Endodermal cell (in vitro differentiated cells): ENCODE measurements around the gene SHROOM4. TPM values are rescaled to one million over a fixed set of nuclear protein-coding genes. Genes with fewer than 3 reads are reported as not detected.

Experiments used
- DNase-seq: peaks from one replicate; pipeline ENCODE4 v3.0.0-alpha.2; 2017
- H3K27ac ChIP-seq: 2 replicates; pipeline ENCODE4 v1.5.1; 2013; ENCODE audit warnings: mild to moderate bottlenecking, low read depth, low read length, moderate library complexity
- H3K27me3 ChIP-seq: 2 replicates; pipeline ENCODE4 v1.6.1; 2013; ENCODE audit warnings: mild to moderate bottlenecking, low read length, moderate library complexity; ENCODE audit not compliant: insufficient read depth, control insufficient read depth, poor library complexity, severe bottlenecking
- H3K36me3 ChIP-seq: 2 replicates; pipeline ENCODE4 v1.7.0; 2013; ENCODE audit warnings: mild to moderate bottlenecking, low read length, moderate library complexity; ENCODE audit not compliant: control insufficient read depth, insufficient read depth
- H3K4me1 ChIP-seq: one replicate; pipeline ENCODE4 v1.7.0; 2013; ENCODE audit warnings: low read length; ENCODE audit not compliant: control insufficient read depth, insufficient read depth
- H3K4me3 ChIP-seq: 2 replicates; pipeline ENCODE4 v1.5.1; 2013; ENCODE audit warnings: mild to moderate bottlenecking, low read length, moderate library complexity
- H3K9ac ChIP-seq: 2 replicates; pipeline ENCODE4 v1.6.1; 2013; ENCODE audit warnings: mild to moderate bottlenecking, low read length, moderate library complexity; ENCODE audit not compliant: poor library complexity, severe bottlenecking; ENCODE audit errors: extremely low read depth
- H3K9me3 ChIP-seq: 2 replicates; pipeline ENCODE4 v1.6.1; 2013; ENCODE audit warnings: mild to moderate bottlenecking, low read length, moderate library complexity; ENCODE audit not compliant: control insufficient read depth
- H3K27ac Mint-ChIP-seq: 2 replicates; pipeline ENCODE4 v1.8.0; 2020; ENCODE audit warnings: mixed read lengths
- H3K27me3 Mint-ChIP-seq: 2 replicates; pipeline ENCODE4 v1.8.0; 2021; ENCODE audit warnings: mild to moderate bottlenecking, mixed read lengths; ENCODE audit not compliant: insufficient read depth
- H3K36me3 Mint-ChIP-seq: 2 replicates; pipeline ENCODE4 v1.8.0; 2020; ENCODE audit warnings: low read depth, mixed read lengths
- H3K4me1 Mint-ChIP-seq: 2 replicates; pipeline ENCODE4 v1.8.0; 2020; ENCODE audit warnings: mixed read lengths
- H3K4me3 Mint-ChIP-seq: 2 replicates; pipeline ENCODE4 v1.8.0; 2020; ENCODE audit warnings: mild to moderate bottlenecking, moderate library complexity, mixed read lengths
- H3K9me3 Mint-ChIP-seq: 2 replicates; pipeline ENCODE4 v1.8.0; 2020; ENCODE audit warnings: mild to moderate bottlenecking, mixed read lengths
- CTCF ChIP-seq: fragments of 200-600 bp; sonication (generic); conservative IDR thresholded peaks from 2 replicates; pipeline ENCODE4 v1.5.0; 2021; ENCODE audit warnings: antibody characterized with exemption, mild to moderate bottlenecking
- WGBS, 2 experiments: methylation state at CpG; one replicate each; pipeline versions ENCODE4 v1.1.5 to v1.1.7; 2013; ENCODE audit warnings: missing lambda C conversion rate in 2 of 2, mixed read lengths in 1 of 2; ENCODE audit not compliant: insufficient coverage in 1 of 2, insufficient read length in 1 of 2; 5-methylcytosine and 5-hydroxymethylcytosine counted together
- total RNA-seq, 2 donors: library from RNA; stranded (reverse); fragmentation: NEBNext Ultra II Directional in 1 of 2; extraction: Animal tissue kit (Norgen Biotek cat#: 25700) in 1 of 2; gene quantifications; 2 replicates in 1 of 2; 3 replicates in 1 of 2; pipeline ENCODE4 v1.2.1, GENCODE V29; 2021

Gene SHROOM4
- total RNA-seq, 2 donors from 2014 or later = 17.7 to 20.5 TPM

DNA sequence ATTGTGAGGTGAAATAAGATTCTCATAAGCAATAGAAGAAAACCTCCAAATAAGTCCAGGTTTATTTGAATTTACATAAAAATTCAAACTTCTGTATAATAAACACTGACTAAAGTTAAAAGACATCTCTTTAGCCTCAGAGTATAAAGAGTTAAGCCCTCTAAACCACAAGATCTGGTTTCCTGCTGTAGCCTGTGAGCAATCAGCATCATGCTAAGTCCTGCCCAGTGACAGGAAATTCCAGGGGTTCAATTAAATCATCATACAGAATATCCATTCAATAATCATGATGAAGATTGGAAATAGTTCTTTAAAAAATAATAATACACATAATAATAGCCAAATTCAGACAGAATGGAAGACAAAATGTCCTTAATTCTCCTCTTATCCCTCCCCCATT, 204.2 kb downstream of the SHROOM4 start:
- Mint-ChIP-seq H3K4me1 (peaks cover 13% of the 10 kb centered on the region), H3K27me3 (no peaks in the 10 kb centered on the region), H3K9me3 (peaks cover 24% of the 10 kb centered on the region), H3K27ac (no peak overlapping the region), H3K4me3 (no peak overlapping the region), H3K36me3 (peaks cover 3% of the 10 kb centered on the region)
- H3K27ac ChIP-seq = no peak overlapping the region
- no peak overlapping the region for H3K9ac ChIP-seq
- no peaks in the 10 kb centered on the region for H3K9me3 ChIP-seq
- DNase-seq = no peak
- H3K4me1 ChIP-seq = peaks cover 5% of the 10 kb centered on the region
- no peak overlapping the region for H3K4me3 ChIP-seq
- TF ChIP-seq CTCF = no peak
- H3K27me3 ChIP-seq = no peaks in the 10 kb centered on the region
- H3K36me3 ChIP-seq = peaks cover 10% of the 10 kb centered on the region

- no peak overlapping the region for H3K9ac ChIP-seq
- peaks cover 36% of the 10 kb centered on the region for H3K9me3 Mint-ChIP-seq
- peak; percentile 70 for DNase-seq
- no peaks in the 10 kb centered on the region for H3K27me3 ChIP-seq
- H3K4me1 Mint-ChIP-seq = peaks cover 13% of the 10 kb centered on the region
- no peak overlapping the region for H3K4me3 Mint-ChIP-seq
- peak overlapping the region; percentile 29 for H3K4me3 ChIP-seq
- peaks cover 10% of the 10 kb centered on the region for H3K9me3 ChIP-seq
- TF ChIP-seq CTCF = no peak
- no peaks in the 10 kb centered on the region for H3K27me3 Mint-ChIP-seq
- no peak overlapping the region for H3K27ac ChIP-seq
- WGBS, 2 experiments = 4 to 10% methylated on average over 2 to 3 of the region's 3 CpGs
- H3K36me3 ChIP-seq = peaks cover 30% of the 10 kb centered on the region
- H3K36me3 Mint-ChIP-seq = peaks cover 22% of the 10 kb centered on the region
- H3K27ac Mint-ChIP-seq = no peak overlapping the region
- H3K4me1 ChIP-seq = peaks cover 5% of the 10 kb centered on the region
Measured at GRCh38 chrX:50606300-50606950, 207.6 kb downstream of the SHROOM4 start.

- Histone ChIP-seq H3K4me3 (no peak overlapping the region), H3K9me3 (no peaks in the 10 kb centered on the region), H3K4me1 (peaks cover 10% of the 10 kb centered on the region), H3K9ac (no peak overlapping the region), H3K36me3 (peaks cover 26% of the 10 kb centered on the region), H3K27me3 (no peaks in the 10 kb centered on the region), H3K27ac (no peak overlapping the region)
- H3K27ac Mint-ChIP-seq = no peak overlapping the region
- DNase-seq = no peak
- H3K4me1 Mint-ChIP-seq = peaks cover 24% of the 10 kb centered on the region
- no peak for TF ChIP-seq CTCF
- H3K36me3 Mint-ChIP-seq = peaks cover 43% of the 10 kb centered on the region
- H3K27me3 Mint-ChIP-seq = no peaks in the 10 kb centered on the region
- H3K9me3 Mint-ChIP-seq = peaks cover 52% of the 10 kb centered on the region
- no peak overlapping the region for H3K4me3 Mint-ChIP-seq
Measured at GRCh38 chrX:50596056-50596455, 217.9 kb downstream of the SHROOM4 start.
